MM.1S (cell line): ENCODE results near the gene KLHL42.

Experiments used
- DNase-seq: peaks from one replicate; pipeline ENCODE4 v3.0.0-alpha.2; 2015
- H2AFZ ChIP-seq: fragments of 300-600 bp; sonication (generic); 2 replicates; pipeline ENCODE4 v1.6.0; 2016; ENCODE audit warnings: antibody characterized with exemption, low read length
- H3F3A ChIP-seq: fragments of 300-600 bp; sonication (generic); 2 replicates; pipeline ENCODE4 v1.6.1; 2016; ENCODE audit warnings: mild to moderate bottlenecking, antibody characterized with exemption, low read length, moderate library complexity, mixed read lengths; ENCODE audit not compliant: insufficient read depth
- H3K27ac ChIP-seq: fragments of 300-600 bp; sonication (generic); 2 replicates; pipeline ENCODE4 v1.5.1; 2016; ENCODE audit warnings: mild to moderate bottlenecking, low read length
- H3K27me3 ChIP-seq: fragments of 300-600 bp; sonication (generic); replicated peaks from 2 replicates; pipeline ENCODE4 v1.6.0; 2016; ENCODE audit warnings: low read length; ENCODE audit not compliant: insufficient read depth
- H3K36me3 ChIP-seq: fragments of 300-600 bp; sonication (generic); replicated peaks from 2 replicates; pipeline ENCODE4 v1.6.1; 2016; ENCODE audit warnings: mild to moderate bottlenecking, low read length, mixed read lengths; ENCODE audit not compliant: insufficient read depth
- H3K4me1 ChIP-seq: fragments of 300-600 bp; sonication (generic); 2 replicates; pipeline ENCODE4 v1.6.1; 2016; ENCODE audit warnings: low read length, mixed read lengths
- H3K4me2 ChIP-seq: fragments of 300-600 bp; sonication (generic); 2 replicates; pipeline ENCODE4 v1.6.0; 2016; ENCODE audit warnings: low read depth, low read length
- H3K4me3 ChIP-seq: fragments of 300-600 bp; sonication (generic); 2 replicates; pipeline ENCODE4 v1.5.1; 2016; ENCODE audit warnings: low read length, mixed read lengths
- H3K79me2 ChIP-seq: fragments of 300-600 bp; sonication (generic); 2 replicates; pipeline ENCODE4 v1.6.1; 2016; ENCODE audit warnings: mixed run types, low read length, mixed read lengths
- H3K9ac ChIP-seq: fragments of 300-600 bp; sonication (generic); 2 replicates; pipeline ENCODE4 v1.6.1; 2016; ENCODE audit warnings: low read length, mixed read lengths
- H3K9me2 ChIP-seq: fragments of 300-600 bp; sonication (generic); replicated peaks from 2 replicates; pipeline ENCODE4 v1.6.1; 2016; ENCODE audit warnings: mild to moderate bottlenecking, low read length, mixed read lengths; ENCODE audit not compliant: insufficient read depth
- H3K9me3 ChIP-seq: fragments of 300-600 bp; sonication (generic); replicated peaks from 2 replicates; pipeline ENCODE4 v1.6.1; 2016; ENCODE audit warnings: mild to moderate bottlenecking, low read length, mixed read lengths; ENCODE audit not compliant: insufficient read depth
- H4K20me1 ChIP-seq: fragments of 300-600 bp; sonication (generic); 2 replicates; pipeline ENCODE4 v1.6.1; 2016; ENCODE audit warnings: mild to moderate bottlenecking, low read length, moderate library complexity, mixed read lengths; ENCODE audit not compliant: insufficient read depth
- CTCF ChIP-seq: fragments of 300-600 bp; sonication (generic); IDR thresholded peaks from 2 replicates; pipeline ENCODE4 v1.5.1; 2016; ENCODE audit warnings: antibody characterized with exemption, low read length, mixed read lengths
- EZH2 ChIP-seq: fragments of 300-600 bp; sonication (generic); optimal IDR thresholded peaks from 2 replicates; pipeline ENCODE3; 2017; ENCODE audit warnings: low read depth, mild to moderate bottlenecking, antibody characterized with exemption, low read length, mixed read lengths
- EZH2phosphoT487 ChIP-seq: fragments of 300-600 bp; sonication (generic); IDR thresholded peaks from 2 replicates; pipeline ENCODE4 v1.6.1; 2018; ENCODE audit warnings: antibody characterized with exemption, low read length

The KLHL42 gene

GRCh38 chr12:27814851-27815591 is 35.0 kb downstream of the KLHL42 start:
- Histone ChIP-seq H3F3A (no peaks in the 10 kb centered on the region), H3K27me3 (no peaks in the 10 kb centered on the region), H3K4me2 (no peak overlapping the region), H3K9ac (no peak overlapping the region), H3K27ac (no peak overlapping the region), H3K4me3 (no peak overlapping the region), H3K36me3 (no peaks in the 10 kb centered on the region), H3K79me2 (no peaks in the 10 kb centered on the region), H3K4me1 (no peaks in the 10 kb centered on the region), H4K20me1 (no peaks in the 10 kb centered on the region), H3K9me3 (no peaks in the 10 kb centered on the region), H2AFZ (no peak overlapping the region), H3K9me2 (no peaks in the 10 kb centered on the region)
- DNase-seq, result no peak
- TF ChIP-seq EZH2, result no peak
- TF ChIP-seq CTCF, result no peak
- TF ChIP-seq EZH2phosphoT487, result no peak

- Histone ChIP-seq H4K20me1 (no peaks in the 10 kb centered on the region), H3K4me2 (no peak overlapping the region)
Measured at GRCh38 chr12:27817766-27818165, 37.7 kb downstream of the KLHL42 start.

GRCh38 chr12:27818401-27818918 is 38.4 kb downstream of the KLHL42 start:
- Histone ChIP-seq H3F3A (no peaks in the 10 kb centered on the region), H3K27ac (no peak overlapping the region), H3K9me3 (no peaks in the 10 kb centered on the region), H3K4me3 (no peak overlapping the region), H3K9me2 (no peaks in the 10 kb centered on the region), H3K36me3 (no peaks in the 10 kb centered on the region), H3K27me3 (no peaks in the 10 kb centered on the region), H4K20me1 (no peaks in the 10 kb centered on the region), H3K79me2 (no peaks in the 10 kb centered on the region), H2AFZ (no peak overlapping the region), H3K4me2 (no peak overlapping the region), H3K9ac (no peak overlapping the region), H3K4me1 (no peaks in the 10 kb centered on the region)
- no peak for DNase-seq
- TF ChIP-seq EZH2phosphoT487, result no peak
- TF ChIP-seq EZH2, result no peak
- no peak for TF ChIP-seq CTCF

More at GRCh38 chr12:27817766-27818165, 37.7 kb downstream of the KLHL42 start:
- Histone ChIP-seq H3K4me1 (no peaks in the 10 kb centered on the region), H3K9ac (no peak overlapping the region), H3K4me3 (no peak overlapping the region), H3K9me2 (no peaks in the 10 kb centered on the region), H2AFZ (no peak overlapping the region), H3K27ac (no peak overlapping the region), H3K36me3 (no peaks in the 10 kb centered on the region), H3K79me2 (no peaks in the 10 kb centered on the region), H3K9me3 (no peaks in the 10 kb centered on the region), H3F3A (no peaks in the 10 kb centered on the region), H3K27me3 (no peaks in the 10 kb centered on the region)
- no peak for DNase-seq
- TF ChIP-seq CTCF (no peak), EZH2phosphoT487 (no peak), EZH2 (no peak)
